Measurements from ENCODE around the gene C15orf62. TPM values are rescaled to one million over a fixed set of nuclear protein-coding genes. Genes with fewer than 3 reads are reported as not detected.

C15orf62 gene
- total RNA-seq, 4 donors from 2014 or later = 0.59 TPM; not detected in 3

- no peak overlapping the region for H3K4me3 ChIP-seq
- TF ChIP-seq POLR2A (IDR thresholded peaks at IDR 0.05) (no peak), CTCF (IDR thresholded peaks at IDR 0.05) (no peak)
- H3K4me1 ChIP-seq = peaks cover 0 to 28% (median 12%) of the 10 kb centered on the region in 4 donors
- no peak overlapping the region for H3K27ac ChIP-seq
- H3K27me3 ChIP-seq = no peaks in the 10 kb centered on the region
- DNase-seq (ENCODE audit: low spot score in 2 of 2) = no peak
- WGBS, 2 donors = 92 to 96% methylated on average over 4 to 5 of the region's 5 CpGs
- peaks cover 4 to 94% (median 16%) of the 10 kb centered on the region in 3 donors for H3K36me3 ChIP-seq
- H3K9me3 ChIP-seq = no peaks in the 10 kb centered on the region
These were observed 1.5 kb downstream of the C15orf62 start for GRCh38 chr15:40771242-40771641.

GRCh38 chr15:40772014-40772413 lies 2.2 kb downstream of the C15orf62 start:
- no peak for DNase-seq (ENCODE audit: low spot score in 2 of 2)
- 82 to 91% methylated on average over 11 to 13 of the region's 13 CpGs for WGBS, 2 donors
- no peaks in the 10 kb centered on the region for H3K27me3 ChIP-seq
- no peaks in the 10 kb centered on the region for H3K9me3 ChIP-seq
- TF ChIP-seq POLR2A (IDR thresholded peaks at IDR 0.05) (no peak), CTCF (IDR thresholded peaks at IDR 0.05) (no peak), EP300 (IDR thresholded peaks at IDR 0.05) (no peak)
- peaks cover 4 to 100% (median 20%) of the 10 kb centered on the region in 3 donors for H3K36me3 ChIP-seq
- H3K4me1 ChIP-seq = peaks cover 0 to 29% (median 12%) of the 10 kb centered on the region in 4 donors
- H3K4me3 ChIP-seq = no peak overlapping the region
- H3K27ac ChIP-seq = no peak overlapping the region

GRCh38 chr15:40773496-40773895 lies 3.7 kb downstream of the C15orf62 start:
- 86% methylated on average over 4 to 8 of the region's 8 CpGs for WGBS, 2 donors
- no peaks in the 10 kb centered on the region for H3K27me3 ChIP-seq
- TF ChIP-seq CTCF (IDR thresholded peaks at IDR 0.05) = no peak
- no peak for TF ChIP-seq EP300 (IDR thresholded peaks at IDR 0.05)
- no peak for TF ChIP-seq POLR2A (IDR thresholded peaks at IDR 0.05)
- no peak overlapping the region for H3K4me3 ChIP-seq
- peaks cover 7 to 100% (median 22%) of the 10 kb centered on the region in 3 donors for H3K36me3 ChIP-seq
- H3K27ac ChIP-seq = no peak overlapping the region
- peaks cover 0 to 26% (median 11%) of the 10 kb centered on the region in 4 donors for H3K4me1 ChIP-seq
- DNase-seq (ENCODE audit: low spot score in 2 of 2) = no peak
- no peaks in the 10 kb centered on the region for H3K9me3 ChIP-seq

GRCh38 chr15:40773902-40774301 lies 4.1 kb downstream of the C15orf62 start:
- DNase-seq (ENCODE audit: low spot score in 2 of 2) = no peak
- H3K36me3 ChIP-seq = peaks cover 7 to 100% (median 26%) of the 10 kb centered on the region in 3 donors
- H3K4me3 ChIP-seq = no peak overlapping the region
- H3K4me1 ChIP-seq = peaks cover 0 to 22% (median 9%) of the 10 kb centered on the region in 4 donors
- H3K9me3 ChIP-seq = no peaks in the 10 kb centered on the region
- TF ChIP-seq CTCF (IDR thresholded peaks at IDR 0.05) (no peak), POLR2A (IDR thresholded peaks at IDR 0.05) (no peak), EP300 (IDR thresholded peaks at IDR 0.05) (no peak)
- no peak overlapping the region for H3K27ac ChIP-seq
- H3K27me3 ChIP-seq = no peaks in the 10 kb centered on the region
- 93 to 96% methylated on average over 6 of the region's 6 CpGs for WGBS, 2 donors

GRCh38 chr15:40775007-40775406 lies 5.2 kb downstream of the C15orf62 start:
- 86 to 95% methylated on average over 10 of the region's 10 CpGs for whole genome bisulfite sequencing, 2 donors
- Histone ChIP-seq H3K4me1 (peaks cover 0 to 11% (median 3%) of the 10 kb centered on the region in 4 donors), H3K36me3 (peaks cover 7 to 100% (median 29%) of the 10 kb centered on the region in 3 donors), H3K9me3 (no peaks in the 10 kb centered on the region), H3K27me3 (no peaks in the 10 kb centered on the region), H3K4me3 (no peak overlapping the region), H3K27ac (no peak overlapping the region)
- DNase-seq (ENCODE audit: low spot score in 2 of 2) = no peak
- TF ChIP-seq EP300 (IDR thresholded peaks at IDR 0.05) = no peak
- TF ChIP-seq CTCF (IDR thresholded peaks at IDR 0.05) = no peak
- TF ChIP-seq POLR2A (IDR thresholded peaks at IDR 0.05) = no peak

All from tibial nerve (tissue), 4 donors.